Frontal cortex (tissue), 4 donors: ENCODE measurements around the gene SARS1. TPM values are rescaled to one million over a fixed set of nuclear protein-coding genes. Genes with fewer than 3 reads are reported as not detected.
A peak's percentile ranks its signal among the peaks of the same experiment; 100 is the strongest.

Source experiments
- DNase-seq, 2 donors: peaks; one replicate each; pipeline ENCODE4 v3.0.0; 2012; ENCODE audit warnings: low spot score in 2 of 2
- FAIRE-seq: peaks from 2 replicates; lab custom pipeline; 2012; peaks lifted over from hg19 to GRCh38; lab: Jason Lieb, UNC
- total RNA-seq: library from RNA; depleted of rRNA; stranded (reverse); fragments of >200 nt; gene quantifications from one replicate; pipeline ENCODE4 v1.2.3, GENCODE V29; 2014
- donor health status: control.
- donor health status: control.
- donor health status: control.

Gene SARS1
- total RNA-seq, 1 donor from 2014 or later: 162 TPM

DNA sequence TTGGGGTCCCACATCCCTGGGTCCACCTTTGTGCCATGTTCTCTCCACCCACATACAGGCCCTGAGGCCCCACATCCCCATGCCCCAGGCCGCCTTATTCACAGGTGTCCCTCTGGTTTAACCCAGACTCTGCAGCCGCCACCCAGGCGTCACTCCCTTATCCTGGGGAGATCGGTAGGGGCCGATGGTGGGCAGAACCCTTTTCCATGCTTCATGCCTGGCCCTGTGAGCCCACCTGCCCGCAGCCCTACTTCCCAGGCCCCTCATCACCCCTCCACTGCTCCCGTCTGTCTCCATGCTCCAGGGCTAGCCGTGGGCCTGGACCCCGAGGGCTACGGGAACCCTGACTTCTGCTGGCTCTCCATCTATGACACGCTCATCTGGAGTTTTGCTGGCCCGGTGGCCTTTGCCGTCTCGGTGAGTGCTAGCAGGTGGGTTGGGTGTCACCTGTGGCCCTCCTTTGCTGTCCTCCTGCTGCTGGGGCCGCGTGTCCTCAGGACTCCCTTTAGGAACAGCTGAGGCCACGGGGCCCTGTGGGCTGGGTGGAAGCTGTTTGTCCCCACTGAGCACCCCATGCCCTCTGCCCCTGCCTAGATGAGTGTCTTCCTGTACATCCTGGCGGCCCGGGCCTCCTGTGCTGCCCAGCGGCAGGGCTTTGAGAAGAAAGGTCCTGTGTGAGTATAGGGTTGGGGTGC lies 57.1 kb downstream of the SARS1 start:
- peak in 1 of 2 donors; percentile 21 for DNase-seq
- FAIRE-seq: no peak

GRCh38 chr1:109271458-109271857 lies 57.7 kb downstream of the SARS1 start:
- DNase-seq (peak in 1 of 2 donors; percentile 9), FAIRE-seq (no peak)

DNA sequence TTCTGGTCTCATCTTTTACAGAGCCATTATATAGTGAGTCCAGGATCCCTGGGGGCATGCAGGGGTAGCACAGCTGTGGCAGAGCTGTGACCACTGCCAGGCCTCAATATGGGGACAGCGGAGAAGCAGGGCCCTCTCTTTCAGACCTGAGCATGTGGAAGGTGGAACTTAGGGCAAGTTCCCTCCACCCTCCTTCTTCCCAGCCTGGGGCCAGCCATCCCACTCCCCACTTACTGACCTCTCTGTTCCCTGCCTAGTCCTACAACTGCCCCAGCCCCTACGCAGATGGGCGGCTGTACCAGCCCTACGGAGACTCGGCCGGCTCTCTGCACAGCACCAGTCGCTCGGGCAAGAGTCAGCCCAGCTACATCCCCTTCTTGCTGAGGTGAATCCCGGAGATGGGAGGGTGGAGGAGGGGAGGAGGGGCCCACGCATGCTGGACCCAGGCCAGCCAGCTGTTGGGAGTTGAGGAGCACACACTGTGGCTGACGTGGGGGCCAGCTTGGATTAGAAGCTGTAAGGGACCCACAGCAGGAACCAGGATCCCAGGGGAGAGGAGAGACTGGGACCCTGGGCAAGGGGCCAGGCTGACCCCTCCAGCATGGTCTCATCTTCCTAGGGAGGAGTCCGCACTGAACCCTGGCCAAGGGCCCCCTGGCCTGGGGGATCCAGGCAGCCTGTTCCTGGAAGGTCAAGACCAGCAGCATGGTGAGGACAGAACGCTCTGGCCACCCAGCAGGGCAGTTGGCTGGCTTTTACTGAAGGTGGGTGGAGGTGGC lies 58.5 kb downstream of the SARS1 start:
- FAIRE-seq: no peak
- DNase-seq: peak in 1 of 2 donors; percentile 24

GRCh38 chr1:109272831-109273547 lies 59.3 kb downstream of the SARS1 start:
- FAIRE-seq (no peak), DNase-seq (no peak)

DNA sequence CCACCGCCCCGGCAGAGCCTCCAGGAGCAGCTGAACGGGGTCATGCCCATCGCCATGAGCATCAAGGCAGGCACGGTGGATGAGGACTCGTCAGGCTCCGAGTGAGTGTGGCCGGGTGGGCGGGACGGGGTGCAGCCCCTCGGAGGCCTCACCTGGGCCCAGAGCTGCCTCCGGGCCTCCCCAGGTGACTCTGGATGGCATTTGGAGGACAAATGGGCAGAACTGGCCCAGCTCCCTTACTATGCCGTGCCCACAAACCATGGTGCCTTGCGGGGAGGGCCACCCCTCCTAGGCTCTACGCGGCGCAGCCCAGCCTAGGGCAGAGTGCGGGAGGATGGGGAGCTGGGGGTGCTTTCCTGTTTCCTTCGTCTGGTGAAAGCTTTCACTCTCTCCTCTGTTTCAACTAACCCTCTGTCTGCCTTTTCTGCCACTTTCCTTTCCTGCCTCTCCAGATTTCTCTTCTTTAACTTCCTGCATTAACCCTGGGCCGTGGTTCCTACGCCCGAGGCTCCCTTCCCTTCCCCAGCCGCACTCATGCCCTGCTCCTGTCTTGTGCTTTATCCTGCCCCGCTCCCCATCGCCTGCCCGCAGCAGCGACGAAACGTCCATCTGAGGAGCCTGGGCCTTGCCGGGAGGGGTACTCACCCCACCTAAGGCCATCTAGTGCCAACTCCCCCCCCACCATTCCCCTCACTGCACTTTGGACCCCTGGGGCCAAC lies 60.0 kb downstream of the SARS1 start:
- FAIRE-seq: no peak
- DNase-seq: peak in 1 of 2 donors; percentile 10

DNA sequence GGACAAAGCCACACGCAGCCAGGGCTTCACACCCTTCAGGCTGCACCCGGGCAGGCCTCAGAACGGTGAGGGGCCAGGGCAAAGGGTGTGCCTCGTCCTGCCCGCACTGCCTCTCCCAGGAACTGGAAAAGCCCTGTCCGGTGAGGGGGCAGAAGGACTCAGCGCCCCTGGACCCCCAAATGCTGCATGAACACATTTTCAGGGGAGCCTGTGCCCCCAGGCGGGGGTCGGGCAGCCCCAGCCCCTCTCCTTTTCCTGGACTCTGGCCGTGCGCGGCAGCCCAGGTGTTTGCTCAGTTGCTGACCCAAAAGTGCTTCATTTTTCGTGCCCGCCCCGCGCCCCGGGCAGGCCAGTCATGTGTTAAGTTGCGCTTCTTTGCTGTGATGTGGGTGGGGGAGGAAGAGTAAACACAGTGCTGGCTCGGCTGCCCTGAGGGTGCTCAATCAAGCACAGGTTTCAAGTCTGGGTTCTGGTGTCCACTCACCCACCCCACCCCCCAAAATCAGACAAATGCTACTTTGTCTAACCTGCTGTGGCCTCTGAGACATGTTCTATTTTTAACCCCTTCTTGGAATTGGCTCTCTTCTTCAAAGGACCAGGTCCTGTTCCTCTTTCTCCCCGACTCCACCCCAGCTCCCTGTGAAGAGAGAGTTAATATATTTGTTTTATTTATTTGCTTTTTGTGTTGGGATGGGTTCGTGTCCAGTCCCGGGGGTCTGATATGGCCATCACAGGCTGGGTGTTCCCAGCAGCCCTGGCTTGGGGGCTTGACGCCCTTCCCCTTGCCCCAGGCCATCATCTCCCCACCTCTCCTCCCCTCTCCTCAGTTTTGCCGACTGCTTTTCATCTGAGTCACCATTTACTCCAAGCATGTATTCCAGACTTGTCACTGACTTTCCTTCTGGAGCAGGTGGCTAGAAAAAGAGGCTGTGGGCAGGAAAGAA lies 61.1 kb downstream of the SARS1 start:
- peak in 1 of 2 donors; percentile 32 for DNase-seq
- FAIRE-seq: no peak

GRCh38 chr1:109275706-109276345 lies 62.1 kb downstream of the SARS1 start:
- FAIRE-seq (no peak), DNase-seq (peak in 1 of 2 donors; percentile 11)

- peak; percentile 64 to 79 for DNase-seq
Observed at GRCh38 chr1:109277434-109278204, 63.9 kb downstream of the SARS1 start.

GRCh38 chr1:109279615-109280278 lies 66.0 kb downstream of the SARS1 start:
- no peak for DNase-seq
- FAIRE-seq: no peak

More at GRCh38 chr1:109277434-109278204, 63.9 kb downstream of the SARS1 start:
- no peak for FAIRE-seq

DNA sequence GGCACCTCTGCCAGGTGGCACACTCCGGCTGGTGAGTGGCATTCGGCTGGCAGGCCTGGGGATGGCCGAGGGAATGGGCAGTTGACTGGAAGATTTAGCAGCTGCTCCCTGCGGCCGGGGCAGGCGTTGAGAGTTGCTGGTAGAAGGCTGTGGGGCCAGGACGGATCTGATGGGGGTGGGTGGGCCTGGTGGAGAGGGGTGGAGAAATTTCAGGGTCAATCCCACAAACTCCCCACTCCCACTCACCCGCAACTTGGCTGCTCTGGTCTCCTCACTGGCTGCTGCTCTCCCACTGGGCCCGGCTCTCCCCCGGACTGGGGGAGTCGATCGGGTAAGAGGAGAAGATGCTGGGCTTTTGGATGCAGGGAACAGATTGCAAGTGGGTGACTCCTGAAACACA lies 67.1 kb downstream of the SARS1 start:
- no peak for FAIRE-seq
- DNase-seq: no peak

GRCh38 chr1:109281680-109282496 lies 68.2 kb downstream of the SARS1 start:
- FAIRE-seq (no peak), DNase-seq (peak in 1 of 2 donors; percentile 22)

- DNase-seq (peak in 1 of 2 donors; percentile 10), FAIRE-seq (no peak)
Observed at GRCh38 chr1:109282497-109282951, 68.8 kb downstream of the SARS1 start.

DNA sequence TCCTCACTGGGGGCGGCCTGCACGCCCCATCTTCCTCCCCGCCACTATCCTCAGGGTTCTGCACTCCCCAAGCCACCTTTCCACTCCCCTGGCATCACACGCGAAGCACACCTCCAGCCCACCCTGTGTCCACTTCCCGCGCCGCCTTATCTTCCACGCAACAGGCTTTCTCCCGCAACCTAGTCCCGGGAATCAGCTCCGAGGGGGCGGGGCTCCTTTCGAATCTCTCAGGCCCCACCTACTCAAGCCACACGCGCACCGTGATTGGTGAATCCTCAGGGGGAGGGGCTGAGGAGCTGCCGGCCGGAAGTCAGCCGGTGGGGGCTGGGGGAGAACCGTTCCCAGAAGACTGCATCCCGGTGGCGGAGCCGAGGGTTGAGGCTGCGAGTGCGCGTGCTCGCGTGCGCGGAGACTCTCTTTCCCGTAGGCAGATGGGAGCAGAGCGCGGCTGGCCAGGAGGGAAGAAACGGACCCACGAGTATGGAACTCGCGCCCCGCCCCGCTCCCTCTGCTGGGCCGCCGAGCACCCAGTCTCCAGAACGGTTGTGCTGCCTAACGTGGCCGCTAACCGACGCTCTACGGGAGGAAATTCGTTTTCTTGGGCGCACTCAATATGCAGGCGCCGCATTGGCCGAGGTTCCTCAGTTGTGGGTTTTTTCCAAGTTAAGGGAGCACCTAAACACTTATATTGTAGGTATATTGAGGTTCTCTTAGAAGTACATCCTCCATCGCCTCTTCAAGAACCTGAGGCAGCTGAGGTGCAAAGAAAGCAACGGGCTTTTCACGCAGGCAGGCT lies 69.4 kb downstream of the SARS1 start, which contains the start of gene PSRC1:
Gene PSRC1, minus strand, starts transcription at position 194 of the 796 bp plus-strand sequence.
- DNase-seq (peak; percentile 87 to 99), FAIRE-seq (no peak)

GRCh38 chr1:109283748-109284600 lies 70.3 kb downstream of the SARS1 start:
- FAIRE-seq: no peak
- no peak for DNase-seq
